Measurements from ENCODE around the gene CTSA. TPM values are rescaled to one million over a fixed set of nuclear protein-coding genes. Genes with fewer than 3 reads are reported as not detected.
"Not testable (repeated sequence)": the region's sequence is repeated elsewhere in the genome, so short reads cannot be mapped to it uniquely, and the experiment has no call there.

Gene CTSA
- total RNA-seq, 2 donors from 2014 or later: 81.2 to 112 TPM

DNA sequence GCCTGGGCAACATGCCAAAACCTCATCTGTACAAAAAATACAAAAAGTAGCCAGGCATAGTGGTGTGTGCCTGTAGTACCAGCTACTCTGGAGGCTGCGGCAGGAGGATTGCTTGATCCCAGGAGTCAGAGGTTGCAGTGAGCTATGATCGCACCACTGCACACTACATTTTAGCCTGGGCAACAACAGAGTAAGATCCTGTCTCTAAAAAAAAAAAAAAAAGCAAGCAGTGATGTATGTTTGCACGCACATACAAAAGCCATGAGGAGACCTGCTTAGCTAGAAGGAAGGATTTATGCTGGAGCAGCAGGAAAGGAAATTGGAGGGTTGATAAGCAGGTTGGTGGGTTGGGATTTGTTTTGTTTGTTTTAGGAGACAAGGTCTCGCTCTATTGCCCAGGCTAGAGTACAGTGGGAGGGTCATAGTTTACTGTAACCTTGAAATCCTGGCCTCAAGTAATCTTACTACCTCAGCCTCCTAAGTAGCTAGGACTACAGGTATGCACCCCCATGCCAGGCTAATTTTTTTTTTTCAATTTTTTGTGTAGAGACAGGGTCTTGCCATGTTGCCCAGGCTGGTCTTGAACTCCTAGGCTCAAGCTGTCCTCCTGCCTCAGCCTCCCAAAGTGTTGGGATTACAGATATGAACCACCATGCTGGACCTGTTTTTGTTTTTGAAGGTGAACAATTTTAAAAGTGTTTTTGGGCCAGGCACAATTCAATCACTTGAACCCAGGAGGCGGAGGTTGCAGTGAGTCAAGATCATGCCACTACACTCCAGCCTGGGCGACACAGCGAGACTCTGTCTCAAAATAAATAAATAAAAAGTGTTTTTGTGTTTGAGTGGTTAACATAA lies 29.7 kb upstream of the CTSA start:
- no peak for DNase-seq (ENCODE audit: low spot score)
- intact Hi-C loops (cut with DNase I): loop anchor here in 1 of 2 donors (5.0 kb wide), 1 partner anchor 544 kb away; no protein-coding TSS in a partner anchor

- intact Hi-C loops (cut with DNase I): loop anchor here in 1 of 2 donors (5.0 kb wide), 1 partner anchor 547 kb away; no protein-coding TSS in a partner anchor
Measured at GRCh38 chr20:45863543-45864470, 27.3 kb upstream of the CTSA start.

DNA sequence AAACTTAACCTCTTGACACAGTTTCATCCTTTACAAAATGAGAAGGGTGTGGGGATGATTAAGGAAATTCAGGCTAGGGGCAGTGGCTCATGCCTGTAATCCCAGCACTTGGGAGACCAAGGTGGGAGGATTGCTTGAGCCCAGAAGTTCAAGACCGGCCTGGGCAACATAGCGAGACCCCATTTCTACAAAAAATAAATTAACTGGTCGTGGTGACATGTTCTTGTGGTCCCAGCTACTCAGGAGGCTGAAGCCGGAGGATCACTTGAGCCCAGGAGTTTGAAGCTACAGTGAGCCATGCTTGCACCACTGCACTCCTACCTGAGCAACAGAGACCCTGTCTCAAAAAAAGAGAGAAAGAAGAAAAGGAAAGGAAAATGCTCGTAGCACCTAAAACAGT lies 24.7 kb upstream of the CTSA start:
- no peak for DNase-seq (ENCODE audit: low spot score)
- intact Hi-C loops (cut with DNase I): loop anchor here in 1 of 2 donors (5.0 kb wide), 1 partner anchor 1144 kb away; no protein-coding TSS in a partner anchor

More at GRCh38 chr20:45863543-45864470, 27.3 kb upstream of the CTSA start:
- no peak for DNase-seq (ENCODE audit: low spot score)

- no peak for DNase-seq (ENCODE audit: low spot score)
Measured at GRCh38 chr20:45867136-45867818, 23.9 kb upstream of the CTSA start.

DNA sequence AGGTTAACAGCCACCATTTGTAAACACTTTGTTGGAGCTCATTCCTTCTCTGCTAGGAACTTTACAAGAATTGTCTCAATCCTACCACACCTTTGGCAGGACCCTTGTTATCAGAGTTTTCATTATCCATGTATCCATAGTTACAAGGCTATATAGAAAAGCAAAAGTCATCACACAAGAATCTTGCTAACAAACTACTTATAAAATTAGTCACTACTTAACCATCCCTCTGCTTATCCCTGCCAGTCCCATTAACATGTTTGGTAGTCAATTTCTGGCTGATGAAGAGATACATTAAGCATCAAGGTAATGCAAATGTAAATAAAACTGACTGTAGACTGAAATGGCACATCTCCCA lies 23.3 kb upstream of the CTSA start:
- DNase-seq (ENCODE audit: low spot score): no peak
- intact Hi-C loops (cut with DNase I): loop anchor here in 1 of 2 donors (5.0 kb wide), 1 partner anchor 1145 kb away; no protein-coding TSS in a partner anchor

More at GRCh38 chr20:45867136-45867818, 23.9 kb upstream of the CTSA start:
- intact Hi-C loops (cut with DNase I): loop anchor here in 1 of 2 donors (5.0 kb wide), 1 partner anchor 1145 kb away; no protein-coding TSS in a partner anchor

- no peak for DNase-seq (ENCODE audit: low spot score)
- intact Hi-C loops (cut with DNase I): no loop called here
Measured at GRCh38 chr20:45872626-45873025, 18.5 kb upstream of the CTSA start.

- no peak for DNase-seq (ENCODE audit: low spot score)
- intact Hi-C loops (cut with DNase I): no loop called here
Measured at GRCh38 chr20:45873409-45874103, 17.6 kb upstream of the CTSA start.

GRCh38 chr20:45874104-45874481 lies 17.0 kb upstream of the CTSA start:
- DNase-seq (ENCODE audit: low spot score); intact Hi-C loops (cut with DNase I): not testable (repeated sequence)

DNA sequence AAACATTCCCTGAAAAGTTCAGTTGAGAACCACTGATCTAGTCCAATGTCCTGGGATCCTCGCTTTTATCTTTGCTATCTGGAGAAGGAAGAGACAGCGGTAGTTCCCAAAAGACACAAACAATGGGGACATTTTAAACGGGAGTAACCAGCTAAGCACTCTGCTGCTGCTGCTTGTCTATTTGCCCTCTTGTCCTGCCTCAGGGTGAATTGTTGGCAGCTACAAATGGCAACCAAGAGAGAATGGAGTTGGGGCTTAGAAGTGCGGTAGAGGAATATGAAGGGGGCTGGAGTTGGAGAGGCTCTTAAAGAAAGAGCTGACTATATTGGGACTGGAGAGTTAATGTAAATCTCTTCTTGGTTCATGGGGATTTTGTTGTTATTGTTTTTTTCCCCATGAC lies 16.6 kb upstream of the CTSA start:
- intact Hi-C loops (cut with DNase I): no loop called here
- DNase-seq (ENCODE audit: low spot score): no peak

- intact Hi-C loops (cut with DNase I): no loop called here
- peak; percentile 82 for DNase-seq (ENCODE audit: low spot score)
Measured at GRCh38 chr20:45878076-45878761, 12.9 kb upstream of the CTSA start.

DNA sequence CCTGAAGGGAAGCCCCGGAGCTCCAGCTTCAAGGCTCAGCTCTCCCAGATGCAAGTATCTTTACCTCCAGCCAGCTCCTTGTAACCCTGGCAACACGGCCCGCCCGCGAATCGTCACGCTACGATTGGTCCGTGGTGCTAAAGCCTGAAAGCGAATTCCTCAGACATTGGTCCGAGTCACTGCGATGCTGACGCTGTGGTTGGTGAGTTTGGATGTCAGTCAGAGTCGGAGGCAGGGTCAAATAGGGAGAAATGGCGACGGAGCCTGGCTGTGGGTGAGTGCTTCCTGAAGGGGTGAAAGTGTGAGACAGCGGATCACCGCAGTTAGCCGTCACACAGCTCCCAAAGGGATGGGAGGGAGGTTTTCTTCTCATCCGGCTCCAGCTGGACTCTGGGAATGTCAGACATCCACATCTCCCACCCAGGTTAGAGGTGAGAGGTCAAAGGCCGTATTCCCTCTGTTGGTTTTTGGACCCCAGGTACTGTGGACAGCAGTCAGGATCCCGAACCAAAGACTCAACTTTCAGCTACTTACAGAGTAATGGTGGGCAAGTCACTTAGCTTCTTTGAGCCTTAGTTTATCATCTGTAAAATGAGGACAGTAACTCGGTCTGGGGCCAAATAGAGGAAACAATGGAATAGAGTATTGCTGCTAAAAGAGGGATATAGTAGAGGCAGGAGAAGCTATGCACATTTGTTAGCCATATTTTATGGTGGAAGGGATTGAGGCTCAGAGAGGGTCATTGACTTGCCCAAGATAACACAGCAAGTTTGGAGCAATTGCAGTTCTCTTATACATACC lies 9.9 kb upstream of the CTSA start, which contains the start of gene ZSWIM1:
ZSWIM1 (plus strand) TSS at position 240 of the 801 bp plus-strand sequence. CDS start 1,366 bp downstream, outside the sequence.
- peak; percentile 100 for DNase-seq (ENCODE audit: low spot score)
- intact Hi-C loops (cut with DNase I): no loop called here

DNA sequence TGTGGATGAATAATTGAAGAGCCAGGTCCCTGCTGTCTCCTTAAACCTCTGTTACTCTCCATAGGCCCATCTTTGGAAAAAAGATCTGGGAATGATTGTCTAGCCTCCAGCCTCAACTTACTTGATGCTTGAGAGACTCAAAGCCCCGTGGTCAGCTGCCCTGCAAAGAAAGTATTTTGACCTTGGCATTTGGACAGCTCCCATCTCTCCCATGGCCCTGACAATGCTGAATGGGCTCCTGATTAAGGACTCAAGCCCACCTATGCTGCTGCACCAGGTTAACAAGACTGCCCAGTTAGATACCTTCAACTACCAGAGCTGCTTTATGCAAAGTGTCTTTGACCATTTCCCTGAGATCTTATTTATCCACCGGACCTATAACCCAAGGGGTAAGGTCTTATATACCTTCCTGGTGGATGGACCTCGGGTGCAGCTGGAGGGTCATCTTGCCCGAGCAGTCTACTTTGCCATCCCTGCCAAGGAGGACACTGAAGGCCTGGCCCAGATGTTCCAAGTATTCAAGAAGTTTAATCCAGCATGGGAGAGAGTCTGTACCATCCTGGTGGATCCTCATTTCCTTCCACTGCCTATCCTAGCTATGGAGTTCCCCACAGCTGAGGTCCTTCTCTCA lies 8.6 kb upstream of the CTSA start:
- intact Hi-C loops (cut with DNase I): no loop called here

DNA sequence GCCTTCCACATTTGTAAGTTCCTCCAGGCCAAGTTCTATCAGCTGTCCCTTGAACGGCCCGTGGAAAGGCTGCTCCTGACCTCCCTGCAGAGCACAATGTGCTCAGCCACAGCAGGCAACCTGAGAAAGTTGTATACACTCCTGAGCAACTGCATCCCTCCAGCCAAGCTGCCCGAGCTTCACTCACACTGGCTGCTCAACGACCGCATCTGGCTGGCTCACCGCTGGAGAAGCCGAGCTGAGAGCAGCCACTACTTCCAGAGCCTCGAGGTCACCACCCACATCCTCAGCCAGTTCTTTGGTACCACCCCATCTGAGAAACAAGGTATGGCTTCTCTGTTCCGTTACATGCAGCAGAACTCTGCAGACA lies 8.1 kb upstream of the CTSA start:
- no peak for DNase-seq (ENCODE audit: low spot score)
- intact Hi-C loops (cut with DNase I): no loop called here

More for the DNA sequence above, 8.6 kb upstream of the CTSA start:
- DNase-seq (ENCODE audit: low spot score): no peak

- peak; percentile 80 for DNase-seq (ENCODE audit: low spot score)
- intact Hi-C loops (cut with DNase I): no loop called here
Measured at GRCh38 chr20:45886590-45887345, 4.4 kb upstream of the CTSA start.

- intact Hi-C loops (cut with DNase I): no loop called here
- no peak for DNase-seq (ENCODE audit: low spot score)
Measured at GRCh38 chr20:45887346-45887715, 3.8 kb upstream of the CTSA start, which contains the start of gene SPATA25. Gene SPATA25, minus strand, starts transcription at chr20:45887622. Its CDS starts 32 bp downstream, at chr20:45887590.

DNA sequence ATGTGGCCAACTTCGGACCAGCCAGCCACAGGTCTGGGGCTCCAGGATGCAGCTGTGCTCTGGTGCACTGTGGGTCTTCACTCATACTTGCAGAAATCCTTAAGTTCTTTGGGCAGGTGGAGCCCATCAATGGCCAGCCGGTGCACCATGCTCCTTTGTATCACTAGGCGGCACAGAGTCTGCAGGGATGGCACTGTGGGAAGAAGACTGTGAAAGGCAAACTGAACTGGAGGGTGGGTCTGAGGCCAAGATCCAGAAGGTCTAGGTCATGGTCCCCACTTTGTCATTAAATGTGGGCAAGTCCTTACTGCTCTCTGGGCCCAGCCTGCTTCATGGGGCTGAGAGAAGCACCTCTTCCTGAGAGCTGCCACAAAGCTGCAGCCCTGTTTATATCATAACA lies 2.5 kb upstream of the CTSA start:
- no peak for DNase-seq (ENCODE audit: low spot score)
- intact Hi-C loops (cut with DNase I): no loop called here

All from posterior vena cava (tissue), 2 donors.